DOHH2 (cell line): Measurements from ENCODE around the gene FBXL17.

Experiments used
- H3F3A ChIP-seq: fragments of 200-600 bp; sonication (generic), shearing (Covaris generic); 2 replicates; pipeline ENCODE4 v1.6.0; 2016; ENCODE audit warnings: antibody characterized with exemption, mild to moderate bottlenecking; ENCODE audit not compliant: control insufficient read depth, insufficient read depth
- H3K27ac ChIP-seq: fragments of 200-600 bp; sonication (generic); 2 replicates; pipeline ENCODE4 v1.5.1; 2014; ENCODE audit warnings: low read depth, mild to moderate bottlenecking, low read length, moderate library complexity
- H3K27me3 ChIP-seq: fragments of 200-600 bp; sonication (generic); 2 replicates; pipeline ENCODE4 v1.6.1; 2014; ENCODE audit warnings: mild to moderate bottlenecking, low read length, mixed read lengths; ENCODE audit not compliant: control insufficient read depth
- H3K36me3 ChIP-seq: fragments of 200-600 bp; sonication (generic); 2 replicates; pipeline ENCODE4 v1.6.1; 2014; ENCODE audit warnings: mild to moderate bottlenecking, low read length, moderate library complexity, mixed read lengths; ENCODE audit not compliant: control insufficient read depth
- H3K4me1 ChIP-seq: fragments of 200-600 bp; sonication (generic); 2 replicates; pipeline ENCODE4 v1.6.1; 2014; ENCODE audit warnings: mild to moderate bottlenecking, low read length, mixed read lengths; ENCODE audit not compliant: control insufficient read depth
- H3K4me2 ChIP-seq: fragments of 200-600 bp; sonication (generic); 2 replicates; pipeline ENCODE4 v1.6.0; 2014; ENCODE audit warnings: mild to moderate bottlenecking, low read length, moderate library complexity
- H3K4me3 ChIP-seq: fragments of 200-600 bp; sonication (generic); 2 replicates; pipeline ENCODE4 v1.5.1; 2014; ENCODE audit warnings: mild to moderate bottlenecking, low read length, mixed read lengths
- H3K79me2 ChIP-seq: fragments of 200-600 bp; sonication (generic); 2 replicates; pipeline ENCODE4 v1.6.1; 2014; ENCODE audit warnings: mild to moderate bottlenecking, low read length, mixed read lengths; ENCODE audit not compliant: control insufficient read depth
- H3K9me2 ChIP-seq: fragments of 200-600 bp; sonication (generic); replicated peaks from 2 replicates; pipeline ENCODE4 v1.6.1; 2014; ENCODE audit warnings: mild to moderate bottlenecking, low read length, mixed read lengths; ENCODE audit not compliant: control insufficient read depth
- H3K9me3 ChIP-seq: fragments of 200-600 bp; sonication (generic); 2 replicates; pipeline ENCODE4 v1.6.1; 2014; ENCODE audit warnings: antibody characterized with exemption, low read length, mixed read lengths; ENCODE audit not compliant: control insufficient read depth, insufficient read depth
- H4K20me1 ChIP-seq: fragments of 200-600 bp; sonication (generic); 2 replicates; pipeline ENCODE4 v1.6.0; 2014; ENCODE audit warnings: low read depth, mild to moderate bottlenecking, antibody characterized with exemption, low read length, moderate library complexity; ENCODE audit not compliant: control insufficient read depth, insufficient read depth
- EZH2phosphoT487 ChIP-seq: fragments of 200-600 bp; sonication (generic); IDR thresholded peaks from 2 replicates; pipeline ENCODE4 v1.6.1; 2017; ENCODE audit warnings: borderline replicate concordance, mild to moderate bottlenecking, antibody characterized with exemption, low read length, moderate library complexity, mixed read lengths
- TF ChIP-seq, protein P1 (sequence below): fragments of 200-600 bp; sonication (generic); IDR thresholded peaks from one replicate; pipeline ENCODE4 v1.5.1; 2014; ENCODE audit warnings: antibody characterized with exemption, mild to moderate bottlenecking, low read depth, low read length; ENCODE audit not compliant: poor library complexity, severe bottlenecking

The FBXL17 gene

GRCh38 chr5:108371263-108371662 lies 10.6 kb downstream of the FBXL17 start:
- Histone ChIP-seq H3K9me3 (peaks cover 23% of the 10 kb centered on the region), H4K20me1 (no peaks in the 10 kb centered on the region), H3K4me3 (no peak overlapping the region), H3K79me2 (peaks cover 53% of the 10 kb centered on the region), H3K27me3 (no peaks in the 10 kb centered on the region), H3K36me3 (no peaks in the 10 kb centered on the region), H3K27ac (no peak overlapping the region), H3F3A (no peaks in the 10 kb centered on the region), H3K9me2 (no peaks in the 10 kb centered on the region), H3K4me2 (no peak overlapping the region), H3K4me1 (no peaks in the 10 kb centered on the region)
- TF ChIP-seq, protein P1, sequence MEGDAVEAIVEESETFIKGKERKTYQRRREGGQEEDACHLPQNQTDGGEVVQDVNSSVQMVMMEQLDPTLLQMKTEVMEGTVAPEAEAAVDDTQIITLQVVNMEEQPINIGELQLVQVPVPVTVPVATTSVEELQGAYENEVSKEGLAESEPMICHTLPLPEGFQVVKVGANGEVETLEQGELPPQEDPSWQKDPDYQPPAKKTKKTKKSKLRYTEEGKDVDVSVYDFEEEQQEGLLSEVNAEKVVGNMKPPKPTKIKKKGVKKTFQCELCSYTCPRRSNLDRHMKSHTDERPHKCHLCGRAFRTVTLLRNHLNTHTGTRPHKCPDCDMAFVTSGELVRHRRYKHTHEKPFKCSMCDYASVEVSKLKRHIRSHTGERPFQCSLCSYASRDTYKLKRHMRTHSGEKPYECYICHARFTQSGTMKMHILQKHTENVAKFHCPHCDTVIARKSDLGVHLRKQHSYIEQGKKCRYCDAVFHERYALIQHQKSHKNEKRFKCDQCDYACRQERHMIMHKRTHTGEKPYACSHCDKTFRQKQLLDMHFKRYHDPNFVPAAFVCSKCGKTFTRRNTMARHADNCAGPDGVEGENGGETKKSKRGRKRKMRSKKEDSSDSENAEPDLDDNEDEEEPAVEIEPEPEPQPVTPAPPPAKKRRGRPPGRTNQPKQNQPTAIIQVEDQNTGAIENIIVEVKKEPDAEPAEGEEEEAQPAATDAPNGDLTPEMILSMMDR, result no peak
- TF ChIP-seq EZH2phosphoT487, result no peak

DNA sequence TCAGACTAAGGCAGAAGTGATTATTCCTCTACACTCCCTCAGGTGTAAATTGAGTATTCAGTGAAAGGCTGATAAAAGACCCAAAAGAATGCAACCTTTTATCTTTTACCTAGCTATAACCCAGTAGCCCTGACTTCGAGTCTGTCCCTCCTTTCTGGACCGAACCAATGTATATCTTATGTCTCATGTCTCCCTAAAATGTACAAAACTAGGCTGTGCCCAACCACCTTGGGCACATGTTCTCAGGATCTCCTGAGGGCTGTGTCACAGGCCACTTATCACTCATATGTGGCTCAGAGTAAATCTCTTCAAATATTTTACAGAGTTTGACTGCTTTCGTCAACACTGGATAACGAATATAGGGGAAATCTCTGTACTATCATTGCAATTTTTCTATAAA lies 12.7 kb downstream of the FBXL17 start:
- peaks cover 8% of the 10 kb centered on the region; the same call in 1 of the 2 replicates for H3K36me3 ChIP-seq
- TF ChIP-seq, protein P1, result no peak
- no peak for TF ChIP-seq EZH2phosphoT487
- H3K27me3 ChIP-seq, result no peaks in the 10 kb centered on the region
- H3K4me3 ChIP-seq, result no peak overlapping the region
- no peak overlapping the region for H3K27ac ChIP-seq
- peaks cover 32% of the 10 kb centered on the region for H3K79me2 ChIP-seq
- no peaks in the 10 kb centered on the region for H4K20me1 ChIP-seq
- peaks cover 13% of the 10 kb centered on the region for H3K9me3 ChIP-seq
- H3F3A ChIP-seq, result no peaks in the 10 kb centered on the region
- no peaks in the 10 kb centered on the region for H3K4me1 ChIP-seq
- no peaks in the 10 kb centered on the region for H3K9me2 ChIP-seq
- no peak overlapping the region for H3K4me2 ChIP-seq

DNA sequence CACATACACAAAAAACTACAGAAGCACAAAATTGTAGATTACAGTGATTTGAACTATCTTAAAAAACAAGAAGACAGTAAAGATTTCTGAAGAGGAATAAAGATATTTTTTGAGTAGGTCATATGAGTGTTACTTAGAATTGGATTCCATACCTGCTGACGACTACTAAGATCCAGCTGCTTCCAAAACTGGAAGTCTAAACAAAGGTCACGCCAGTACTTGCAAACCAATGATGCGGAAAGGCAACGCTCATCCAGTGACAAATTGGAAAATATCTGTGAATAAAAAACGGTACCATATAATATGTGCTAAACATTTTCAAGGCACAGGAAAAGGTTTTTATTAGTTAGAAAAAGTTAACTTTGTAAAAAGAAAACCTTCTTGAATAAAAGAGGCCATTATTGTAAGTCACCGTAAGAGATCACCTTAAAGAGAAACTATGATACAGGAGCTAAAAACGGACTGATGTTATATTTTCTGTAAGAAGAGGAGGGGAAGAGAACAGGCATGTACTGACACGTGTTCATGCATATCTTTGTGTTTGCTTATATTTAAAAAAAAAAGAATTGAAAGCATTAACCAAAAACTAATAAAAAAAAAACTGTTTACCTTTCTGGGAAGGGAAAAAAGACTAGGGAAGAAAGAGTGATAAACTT lies 14.1 kb downstream of the FBXL17 start:
- H3K4me2 ChIP-seq, result no peak overlapping the region
- TF ChIP-seq, protein P1, result no peak
- no peak for TF ChIP-seq EZH2phosphoT487

More for the DNA sequence above, 14.1 kb downstream of the FBXL17 start:
- H4K20me1 ChIP-seq, result no peaks in the 10 kb centered on the region
- H3F3A ChIP-seq, result no peaks in the 10 kb centered on the region
- H3K27ac ChIP-seq, result no peak overlapping the region
- H3K9me2 ChIP-seq, result no peaks in the 10 kb centered on the region
- H3K79me2 ChIP-seq, result peaks cover 24% of the 10 kb centered on the region
- H3K36me3 ChIP-seq, result peaks cover 10% of the 10 kb centered on the region; the same call in 1 of the 2 replicates
- no peak overlapping the region for H3K4me3 ChIP-seq
- H3K9me3 ChIP-seq, result peaks cover 5% of the 10 kb centered on the region; the same call in 1 of the 2 replicates
- no peaks in the 10 kb centered on the region for H3K27me3 ChIP-seq
- no peaks in the 10 kb centered on the region for H3K4me1 ChIP-seq
